Vagina (tissue), 2 donors: ENCODE data around the gene ARFRP1.

Experiments used
- CTCF ChIP-seq, 3 experiments: fragments of 450-650 bp in 2 of 3; fragments of 200-600 bp in 1 of 3; sonication (generic) in 1 of 3; IDR thresholded peaks; one replicate each; pipeline ENCODE4 v1.5.1; 2017 to 2019; ENCODE audit warnings: antibody characterized with exemption in 3 of 3, mild to moderate bottlenecking in 2 of 3, moderate library complexity in 2 of 3
- POLR2A ChIP-seq, 2 donors: fragments of 450-650 bp; IDR thresholded peaks; one replicate each; pipeline ENCODE4 v1.6.1; 2017; ENCODE audit warnings: antibody characterized with exemption in 2 of 2, mild to moderate bottlenecking in 2 of 2, moderate library complexity in 2 of 2

GRCh38 chr20:63701051-63701328 is 6.8 kb downstream of the ARFRP1 start:
- no peak for TF ChIP-seq CTCF (IDR thresholded peaks at IDR 0.05)
- TF ChIP-seq POLR2A (IDR thresholded peaks at IDR 0.05): no peak
